ENCODE data around the gene PLCE1.

Gene PLCE1

DNA sequence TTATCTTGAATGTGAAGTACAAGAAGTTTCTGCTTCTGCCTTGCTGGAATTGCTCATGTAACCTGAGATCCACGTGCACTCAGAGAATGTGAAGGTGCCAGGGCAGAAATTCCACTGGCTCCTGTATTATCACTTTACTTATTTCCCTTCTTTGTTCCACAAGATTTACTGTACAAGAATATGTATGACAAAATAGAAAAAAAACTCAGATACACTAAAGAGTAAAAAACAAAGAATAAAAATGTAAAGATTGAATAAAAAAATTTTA lies 43.0 kb downstream of the PLCE1 start:
- DNase-seq (ENCODE audit: extremely low spot score), result no peak
- no peak for TF ChIP-seq CTBP1 (IDR thresholded peaks at IDR 0.05; ENCODE audit: borderline replicate concordance)
- TF ChIP-seq ARNT (IDR thresholded peaks at IDR 0.05), result no peak
- no peak for TF ChIP-seq FOXM1 (IDR thresholded peaks at IDR 0.05; ENCODE audit: borderline replicate concordance)
- no peak for TF ChIP-seq HDGF (IDR thresholded peaks at IDR 0.05; ENCODE audit: borderline replicate concordance)
- TF ChIP-seq, protein P1, sequence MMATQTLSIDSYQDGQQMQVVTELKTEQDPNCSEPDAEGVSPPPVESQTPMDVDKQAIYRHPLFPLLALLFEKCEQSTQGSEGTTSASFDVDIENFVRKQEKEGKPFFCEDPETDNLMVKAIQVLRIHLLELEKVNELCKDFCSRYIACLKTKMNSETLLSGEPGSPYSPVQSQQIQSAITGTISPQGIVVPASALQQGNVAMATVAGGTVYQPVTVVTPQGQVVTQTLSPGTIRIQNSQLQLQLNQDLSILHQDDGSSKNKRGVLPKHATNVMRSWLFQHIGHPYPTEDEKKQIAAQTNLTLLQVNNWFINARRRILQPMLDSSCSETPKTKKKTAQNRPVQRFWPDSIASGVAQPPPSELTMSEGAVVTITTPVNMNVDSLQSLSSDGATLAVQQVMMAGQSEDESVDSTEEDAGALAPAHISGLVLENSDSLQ (IDR thresholded peaks at IDR 0.05), result no peak
- no peak for TF ChIP-seq SUZ12 (IDR thresholded peaks at IDR 0.05)
- TF ChIP-seq LEF1 (IDR thresholded peaks at IDR 0.05; ENCODE audit: borderline replicate concordance), result no peak
- TF ChIP-seq FOXK2 (IDR thresholded peaks at IDR 0.05), result no peak
- TF ChIP-seq SP1 (IDR thresholded peaks at IDR 0.05), result no peak
- no peak for TF ChIP-seq TARDBP (IDR thresholded peaks at IDR 0.05)
- no peak for TF ChIP-seq NFRKB (IDR thresholded peaks at IDR 0.05)
- no peak for TF ChIP-seq L3MBTL2 (conservative IDR thresholded peaks at IDR 0.05)
- TF ChIP-seq FOXA1 (IDR thresholded peaks at IDR 0.05), result no peak
- TF ChIP-seq BHLHE40 (IDR thresholded peaks at IDR 0.05; ENCODE audit: borderline replicate concordance), result no peak
- no peak for TF ChIP-seq ELF4 (IDR thresholded peaks at IDR 0.05)
- no peak for TF ChIP-seq ZNF384 (IDR thresholded peaks at IDR 0.05)
- POLR2A ChIA-PET, result no interaction called here
- CTCF ChIA-PET, result no interaction called here

DNA sequence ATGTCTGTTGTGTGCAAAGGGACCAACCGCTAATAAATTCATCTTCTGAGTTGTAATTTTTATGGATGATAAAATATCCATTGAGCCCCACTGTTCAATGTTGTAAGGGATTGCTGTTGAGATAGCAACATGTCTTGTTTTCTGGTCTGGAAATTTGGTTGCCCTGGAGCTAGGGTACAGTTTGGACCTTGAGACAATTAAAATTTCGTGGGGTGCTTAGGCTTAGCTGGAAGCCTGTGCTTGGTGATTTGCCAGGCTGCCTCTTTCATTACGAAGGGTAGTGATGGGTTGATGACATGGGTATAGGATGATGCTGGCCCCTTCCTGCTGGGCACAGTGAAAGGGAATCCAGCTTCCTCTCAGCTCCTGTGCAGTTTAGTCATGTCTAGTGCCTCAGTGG lies 43.6 kb downstream of the PLCE1 start:
- POLR2A ChIA-PET, result no interaction called here
- TF ChIP-seq LEF1 (IDR thresholded peaks at IDR 0.05; ENCODE audit: borderline replicate concordance), result no peak
- TF ChIP-seq NFRKB (IDR thresholded peaks at IDR 0.05), result no peak
- TF ChIP-seq SP1 (IDR thresholded peaks at IDR 0.05), result no peak
- TF ChIP-seq SUZ12 (IDR thresholded peaks at IDR 0.05), result no peak
- TF ChIP-seq CTBP1 (IDR thresholded peaks at IDR 0.05; ENCODE audit: borderline replicate concordance), result no peak
- TF ChIP-seq, protein P1 (IDR thresholded peaks at IDR 0.05), result no peak
- no peak for TF ChIP-seq L3MBTL2 (conservative IDR thresholded peaks at IDR 0.05)
- TF ChIP-seq FOXM1 (IDR thresholded peaks at IDR 0.05; ENCODE audit: borderline replicate concordance), result no peak
- no peak for TF ChIP-seq FOXA1 (IDR thresholded peaks at IDR 0.05)
- no peak for TF ChIP-seq FOXK2 (IDR thresholded peaks at IDR 0.05)
- no peak for TF ChIP-seq BHLHE40 (IDR thresholded peaks at IDR 0.05; ENCODE audit: borderline replicate concordance)
- CTCF ChIA-PET, result no interaction called here
- DNase-seq (ENCODE audit: extremely low spot score), result no peak

DNA sequence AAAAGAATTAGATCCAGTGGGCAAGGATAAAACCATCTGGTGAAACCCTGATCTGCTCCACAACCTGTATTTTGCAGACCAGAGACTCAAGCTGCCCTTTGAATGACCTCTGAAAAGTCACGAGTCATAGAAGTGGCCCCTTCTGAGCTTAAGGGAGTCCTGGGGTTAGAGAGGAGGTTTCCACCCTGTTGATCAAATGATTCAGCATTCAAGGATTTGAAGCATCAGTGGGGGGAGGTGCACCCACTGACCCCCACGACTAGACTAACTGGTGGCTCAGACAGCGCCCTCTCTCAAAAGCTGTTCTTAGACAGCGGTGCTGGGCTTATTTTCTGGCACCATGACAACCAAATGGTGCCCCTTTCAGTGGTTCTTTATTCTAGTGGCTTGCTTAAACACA lies 44.3 kb downstream of the PLCE1 start:
- no peak for DNase-seq (ENCODE audit: extremely low spot score)
- TF ChIP-seq ELF4 (IDR thresholded peaks at IDR 0.05) (no peak), L3MBTL2 (conservative IDR thresholded peaks at IDR 0.05) (no peak), ZNF384 (IDR thresholded peaks at IDR 0.05) (no peak), CTBP1 (IDR thresholded peaks at IDR 0.05; ENCODE audit: borderline replicate concordance) (no peak), BHLHE40 (IDR thresholded peaks at IDR 0.05; ENCODE audit: borderline replicate concordance) (no peak), FOXK2 (IDR thresholded peaks at IDR 0.05) (no peak), LEF1 (IDR thresholded peaks at IDR 0.05; ENCODE audit: borderline replicate concordance) (no peak), SP1 (IDR thresholded peaks at IDR 0.05) (no peak), TARDBP (IDR thresholded peaks at IDR 0.05) (no peak), FOXM1 (IDR thresholded peaks at IDR 0.05; ENCODE audit: borderline replicate concordance) (no peak), NFRKB (IDR thresholded peaks at IDR 0.05) (no peak), FOXA1 (IDR thresholded peaks at IDR 0.05) (no peak), SUZ12 (IDR thresholded peaks at IDR 0.05) (no peak), ARNT (IDR thresholded peaks at IDR 0.05) (no peak), HDGF (IDR thresholded peaks at IDR 0.05; ENCODE audit: borderline replicate concordance) (no peak)
- TF ChIP-seq, protein P1 (IDR thresholded peaks at IDR 0.05), result no peak
- CTCF ChIA-PET, result interaction anchor here (0.6 kb wide), 1 partner anchor 14 kb away, joined by 3 read pairs; no protein-coding TSS in a partner anchor
- POLR2A ChIA-PET, result no interaction called here

DNA sequence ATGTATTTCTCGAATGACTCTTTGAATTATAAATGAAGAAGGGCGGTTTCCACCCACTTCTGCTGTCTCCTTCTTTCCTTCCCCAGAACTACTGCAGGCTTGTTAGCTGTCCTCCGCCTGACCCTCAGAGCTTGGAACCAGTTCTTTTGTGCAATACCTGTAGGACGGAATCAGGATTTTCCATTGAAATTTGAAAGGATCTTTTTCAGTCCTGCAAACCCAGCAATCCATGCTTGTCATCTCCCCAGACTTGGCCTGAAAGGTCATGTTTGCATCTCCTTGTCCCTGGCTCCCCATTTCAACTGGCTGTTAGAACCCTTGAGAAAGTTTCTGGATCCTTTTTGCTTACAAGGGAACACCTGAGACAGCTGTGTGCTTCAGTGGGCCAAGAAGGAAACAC lies 47.5 kb downstream of the PLCE1 start:
- POLR2A ChIA-PET, result no interaction called here
- DNase-seq (ENCODE audit: extremely low spot score), result no peak
- TF ChIP-seq ZNF384 (IDR thresholded peaks at IDR 0.05) (no peak), SUZ12 (IDR thresholded peaks at IDR 0.05) (no peak), NFRKB (IDR thresholded peaks at IDR 0.05) (no peak), HDGF (IDR thresholded peaks at IDR 0.05; ENCODE audit: borderline replicate concordance) (no peak), CTBP1 (IDR thresholded peaks at IDR 0.05; ENCODE audit: borderline replicate concordance) (no peak), FOXM1 (IDR thresholded peaks at IDR 0.05; ENCODE audit: borderline replicate concordance) (no peak), BHLHE40 (IDR thresholded peaks at IDR 0.05; ENCODE audit: borderline replicate concordance) (no peak), ELF4 (IDR thresholded peaks at IDR 0.05) (no peak), LEF1 (IDR thresholded peaks at IDR 0.05; ENCODE audit: borderline replicate concordance) (no peak), SP1 (IDR thresholded peaks at IDR 0.05) (no peak)
- CTCF ChIA-PET, result no interaction called here

DNA sequence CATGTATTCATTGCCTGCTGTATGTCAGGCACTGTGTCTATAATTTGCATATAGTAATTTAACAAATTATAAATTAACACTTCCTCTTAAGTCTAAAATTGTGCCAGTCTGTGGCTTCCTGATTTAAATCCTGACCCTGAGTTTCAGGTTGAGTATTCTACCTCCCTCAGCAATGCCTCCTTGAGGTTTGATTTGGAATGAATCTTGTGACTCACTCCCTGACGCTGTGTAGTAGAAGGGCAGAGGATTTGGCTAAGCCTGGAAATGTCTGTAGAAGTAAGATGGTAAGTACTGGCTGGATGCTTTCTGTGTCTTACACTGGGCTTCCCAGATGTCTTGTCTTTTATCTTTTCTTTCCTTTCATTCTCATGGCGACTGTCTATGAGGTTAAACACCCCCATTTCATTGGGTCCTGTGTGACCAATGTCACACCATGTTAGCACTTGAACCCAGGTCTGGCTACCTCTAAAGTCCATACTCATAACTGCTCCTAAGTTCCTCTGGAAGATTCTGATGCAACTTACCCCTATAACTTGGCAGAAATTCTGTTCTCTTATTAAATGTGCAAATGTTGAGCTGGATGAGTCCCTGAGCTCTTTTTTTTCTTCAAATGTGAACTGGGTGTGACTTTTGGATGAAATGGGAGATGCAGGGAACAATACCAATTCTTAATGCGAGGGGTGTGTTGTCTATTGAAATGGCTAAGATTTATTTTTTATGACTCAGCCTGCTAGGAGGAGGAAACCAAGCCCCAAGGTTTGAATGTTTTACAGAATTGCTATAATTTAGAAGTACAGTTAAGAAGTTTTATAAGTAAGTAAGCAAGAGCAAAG lies 48.5 kb downstream of the PLCE1 start:
- no peak for TF ChIP-seq ELF4 (IDR thresholded peaks at IDR 0.05)
- no peak for TF ChIP-seq L3MBTL2 (conservative IDR thresholded peaks at IDR 0.05)
- no peak for TF ChIP-seq HDGF (IDR thresholded peaks at IDR 0.05; ENCODE audit: borderline replicate concordance)
- TF ChIP-seq SP1 (IDR thresholded peaks at IDR 0.05), result no peak
- TF ChIP-seq, protein P1 (IDR thresholded peaks at IDR 0.05), result no peak
- TF ChIP-seq CTBP1 (IDR thresholded peaks at IDR 0.05; ENCODE audit: borderline replicate concordance), result no peak
- TF ChIP-seq LEF1 (IDR thresholded peaks at IDR 0.05; ENCODE audit: borderline replicate concordance), result no peak
- TF ChIP-seq BHLHE40 (IDR thresholded peaks at IDR 0.05; ENCODE audit: borderline replicate concordance), result no peak
- no peak for TF ChIP-seq NFRKB (IDR thresholded peaks at IDR 0.05)
- no peak for TF ChIP-seq FOXM1 (IDR thresholded peaks at IDR 0.05; ENCODE audit: borderline replicate concordance)
- no peak for TF ChIP-seq ARNT (IDR thresholded peaks at IDR 0.05)
- no peak for TF ChIP-seq FOXA1 (IDR thresholded peaks at IDR 0.05)
- TF ChIP-seq ZNF384 (IDR thresholded peaks at IDR 0.05), result no peak
- no peak for TF ChIP-seq TARDBP (IDR thresholded peaks at IDR 0.05)
- TF ChIP-seq SUZ12 (IDR thresholded peaks at IDR 0.05), result no peak
- TF ChIP-seq FOXK2 (IDR thresholded peaks at IDR 0.05), result no peak
- no peak for DNase-seq (ENCODE audit: extremely low spot score)
- POLR2A ChIA-PET, result no interaction called here
- CTCF ChIA-PET, result interaction anchor here (0.6 kb wide), 1 partner anchor 571 kb away, joined by 4 read pairs; no protein-coding TSS in a partner anchor

All from HEK293T (cell line).